GM23248 (cell line): ENCODE data around the gene TBRG4.

Experiments used
- EZH2 ChIP-seq: fragments of 200-600 bp; sonication (generic); IDR thresholded peaks from 2 replicates; pipeline ENCODE4 v1.6.1; 2018; ENCODE audit warnings: antibody characterized with exemption, mild to moderate bottlenecking; ENCODE audit not compliant: insufficient read depth, poor library complexity, severe bottlenecking
- EZH2phosphoT487 ChIP-seq: fragments of 200-600 bp; sonication (generic); IDR thresholded peaks from 2 replicates; pipeline ENCODE4 v1.6.1; 2018; ENCODE audit warnings: antibody characterized with exemption, moderate library complexity, mild to moderate bottlenecking, low read depth; ENCODE audit not compliant: insufficient read depth

GRCh38 chr7:45108863-45109262, 2.6 kb downstream of the TBRG4 start:
- TF ChIP-seq EZH2 (no peak), EZH2phosphoT487 (no peak)
